Measurements from ENCODE around the gene SHOC1.

SHOC1 gene

DNA sequence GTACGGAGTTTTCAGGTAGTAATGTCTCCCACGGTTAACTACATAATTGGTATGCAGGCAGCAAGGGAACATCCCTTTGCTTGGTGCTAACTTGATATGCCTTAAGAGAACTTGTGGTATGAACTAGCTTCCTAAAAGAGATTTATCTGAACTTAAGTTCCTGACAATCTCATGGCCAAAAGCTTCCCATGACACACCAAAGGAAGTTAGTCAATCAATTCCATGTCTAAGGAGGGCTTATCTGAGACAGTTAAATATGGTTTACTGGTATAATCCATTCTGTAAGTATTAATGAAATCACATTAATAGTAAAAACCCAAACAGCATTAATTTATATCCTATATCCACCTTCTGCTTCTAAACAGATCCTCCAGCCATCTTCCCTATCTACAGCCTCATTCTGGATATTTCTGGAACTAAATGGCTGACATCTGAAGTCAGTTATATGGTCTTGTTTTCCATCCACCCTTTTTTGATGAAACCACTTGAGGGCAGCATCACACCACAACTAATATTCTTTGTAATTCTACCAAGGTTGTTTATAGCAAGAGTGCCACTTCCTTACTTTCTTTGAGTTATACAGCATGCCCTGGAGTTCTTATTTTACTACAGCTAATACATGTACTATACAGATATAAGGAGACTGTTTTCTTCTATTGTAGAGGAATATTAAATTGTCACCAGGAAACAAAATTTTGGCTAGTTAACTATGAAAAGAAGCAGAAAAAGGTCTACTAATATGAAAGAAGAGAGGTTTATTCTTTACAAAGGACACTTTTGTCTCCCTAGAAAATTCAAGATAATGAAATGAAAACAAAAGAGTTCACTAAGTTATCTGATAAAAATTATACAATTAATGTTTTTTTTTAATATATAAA is 34.7 kb downstream of the SHOC1 start:
- no peaks in the 10 kb centered on the region for H3K36me3 ChIP-seq (ENCODE audit: insufficient read depth, low read length)
- no peaks in the 10 kb centered on the region for H3K79me2 ChIP-seq (ENCODE audit: insufficient read depth, low read length)
- H4K20me1 ChIP-seq (ENCODE audit: insufficient read depth, low read length, poor library complexity, severe bottlenecking), result no peaks in the 10 kb centered on the region
- no peaks in the 10 kb centered on the region for H3K9me2 ChIP-seq (replicated peaks; ENCODE audit: low read depth, low read length)
- H3F3A ChIP-seq (ENCODE audit: low read depth), result no peaks in the 10 kb centered on the region
- no peak for TF ChIP-seq EZH2phosphoT487 (IDR thresholded peaks at IDR 0.05; ENCODE audit: borderline replicate concordance)
- TF ChIP-seq, protein P1, sequence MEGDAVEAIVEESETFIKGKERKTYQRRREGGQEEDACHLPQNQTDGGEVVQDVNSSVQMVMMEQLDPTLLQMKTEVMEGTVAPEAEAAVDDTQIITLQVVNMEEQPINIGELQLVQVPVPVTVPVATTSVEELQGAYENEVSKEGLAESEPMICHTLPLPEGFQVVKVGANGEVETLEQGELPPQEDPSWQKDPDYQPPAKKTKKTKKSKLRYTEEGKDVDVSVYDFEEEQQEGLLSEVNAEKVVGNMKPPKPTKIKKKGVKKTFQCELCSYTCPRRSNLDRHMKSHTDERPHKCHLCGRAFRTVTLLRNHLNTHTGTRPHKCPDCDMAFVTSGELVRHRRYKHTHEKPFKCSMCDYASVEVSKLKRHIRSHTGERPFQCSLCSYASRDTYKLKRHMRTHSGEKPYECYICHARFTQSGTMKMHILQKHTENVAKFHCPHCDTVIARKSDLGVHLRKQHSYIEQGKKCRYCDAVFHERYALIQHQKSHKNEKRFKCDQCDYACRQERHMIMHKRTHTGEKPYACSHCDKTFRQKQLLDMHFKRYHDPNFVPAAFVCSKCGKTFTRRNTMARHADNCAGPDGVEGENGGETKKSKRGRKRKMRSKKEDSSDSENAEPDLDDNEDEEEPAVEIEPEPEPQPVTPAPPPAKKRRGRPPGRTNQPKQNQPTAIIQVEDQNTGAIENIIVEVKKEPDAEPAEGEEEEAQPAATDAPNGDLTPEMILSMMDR (conservative IDR thresholded peaks at IDR 0.05; ENCODE audit: low read length), result peak; percentile 80
- no peak overlapping the region for H3K4me3 ChIP-seq (ENCODE audit: low read length, poor library complexity, severe bottlenecking)
- H3K9ac ChIP-seq (ENCODE audit: low read depth, low read length, poor library complexity, severe bottlenecking), result no peak overlapping the region
- H2AFZ ChIP-seq (ENCODE audit: low read length), result no peak overlapping the region
- no peaks in the 10 kb centered on the region for H3K27me3 ChIP-seq (ENCODE audit: insufficient read depth, low read length, poor library complexity, severe bottlenecking)
- no peak overlapping the region for H3K4me2 ChIP-seq (ENCODE audit: low read depth, low read length, poor library complexity, severe bottlenecking)
- H3K9me3 ChIP-seq (ENCODE audit: insufficient read depth, low read depth, low read length), result no peaks in the 10 kb centered on the region
- no peaks in the 10 kb centered on the region for H3K4me1 ChIP-seq (ENCODE audit: insufficient read depth, low read length, poor library complexity, severe bottlenecking)

DNA sequence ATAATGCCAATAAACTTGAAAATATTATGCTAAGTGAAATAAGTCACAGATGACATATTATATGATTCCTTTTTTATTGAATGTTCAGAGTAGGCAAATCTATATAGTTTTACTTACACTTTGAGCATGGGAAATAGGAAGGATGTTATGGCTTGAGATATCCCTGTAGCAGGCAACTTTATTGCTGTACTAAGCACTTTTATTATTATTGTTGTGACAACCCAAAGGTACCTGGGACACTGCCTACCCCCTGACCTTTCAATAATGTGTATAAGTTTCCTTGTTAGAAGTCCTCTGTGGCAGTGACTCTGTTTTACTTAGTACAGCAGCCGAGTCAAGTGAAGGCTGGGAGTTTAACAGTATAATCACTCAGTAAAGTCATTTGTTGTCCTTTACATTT is 39.9 kb downstream of the SHOC1 start:
- Histone ChIP-seq H3K4me2 (ENCODE audit: low read depth, low read length, poor library complexity, severe bottlenecking) (no peak overlapping the region), H3K4me1 (ENCODE audit: insufficient read depth, low read length, poor library complexity, severe bottlenecking) (no peaks in the 10 kb centered on the region), H3K4me3 (ENCODE audit: low read length, poor library complexity, severe bottlenecking) (no peak overlapping the region), H3F3A (ENCODE audit: low read depth) (no peaks in the 10 kb centered on the region), H3K9me2 (replicated peaks; ENCODE audit: low read depth, low read length) (no peaks in the 10 kb centered on the region), H3K9me3 (ENCODE audit: insufficient read depth, low read depth, low read length) (peaks cover 4% of the 10 kb centered on the region; the same call in 1 of the 2 replicates), H3K36me3 (ENCODE audit: insufficient read depth, low read length) (no peaks in the 10 kb centered on the region; the same call in 1 of the 2 replicates), H2AFZ (ENCODE audit: low read length) (no peak overlapping the region), H3K27me3 (ENCODE audit: insufficient read depth, low read length, poor library complexity, severe bottlenecking) (no peaks in the 10 kb centered on the region), H3K9ac (ENCODE audit: low read depth, low read length, poor library complexity, severe bottlenecking) (no peak overlapping the region), H4K20me1 (ENCODE audit: insufficient read depth, low read length, poor library complexity, severe bottlenecking) (no peaks in the 10 kb centered on the region), H3K79me2 (ENCODE audit: insufficient read depth, low read length) (no peaks in the 10 kb centered on the region)
- TF ChIP-seq, protein P1 (conservative IDR thresholded peaks at IDR 0.05; ENCODE audit: low read length), result no peak
- TF ChIP-seq EZH2phosphoT487 (IDR thresholded peaks at IDR 0.05; ENCODE audit: borderline replicate concordance), result no peak

DNA sequence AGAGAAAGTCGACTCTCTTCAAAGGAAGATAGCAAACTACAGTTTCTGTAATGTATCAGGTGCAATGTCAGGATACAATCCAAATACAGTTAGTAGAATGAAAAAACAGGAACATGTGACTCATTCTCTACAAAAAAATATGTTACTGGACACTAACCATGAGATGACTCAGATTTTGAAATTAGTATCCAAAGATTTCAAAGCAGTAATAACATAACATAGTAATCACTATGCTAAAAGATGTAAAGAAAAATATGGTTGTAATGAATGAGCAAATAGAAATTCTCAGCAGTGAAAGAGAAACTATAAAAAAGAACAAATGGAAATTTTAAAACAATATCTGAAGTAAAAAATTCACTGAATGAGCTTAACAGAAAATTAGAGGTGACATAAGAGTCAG is 42.3 kb downstream of the SHOC1 start:
- peaks cover 4% of the 10 kb centered on the region; the same call in 1 of the 2 replicates for H3K9me3 ChIP-seq (ENCODE audit: insufficient read depth, low read depth, low read length)
- H3K9ac ChIP-seq (ENCODE audit: low read depth, low read length, poor library complexity, severe bottlenecking), result no peak overlapping the region
- no peaks in the 10 kb centered on the region for H3K4me1 ChIP-seq (ENCODE audit: insufficient read depth, low read length, poor library complexity, severe bottlenecking)
- H3K79me2 ChIP-seq (ENCODE audit: insufficient read depth, low read length), result no peaks in the 10 kb centered on the region
- no peak overlapping the region for H3K4me2 ChIP-seq (ENCODE audit: low read depth, low read length, poor library complexity, severe bottlenecking)
- H3F3A ChIP-seq (ENCODE audit: low read depth), result no peaks in the 10 kb centered on the region
- H2AFZ ChIP-seq (ENCODE audit: low read length), result no peak overlapping the region
- no peaks in the 10 kb centered on the region; the same call in 1 of the 2 replicates for H3K36me3 ChIP-seq (ENCODE audit: insufficient read depth, low read length)
- TF ChIP-seq, protein P1 (conservative IDR thresholded peaks at IDR 0.05; ENCODE audit: low read length), result no peak
- TF ChIP-seq EZH2phosphoT487 (IDR thresholded peaks at IDR 0.05; ENCODE audit: borderline replicate concordance), result no peak
- no peaks in the 10 kb centered on the region for H3K27me3 ChIP-seq (ENCODE audit: insufficient read depth, low read length, poor library complexity, severe bottlenecking)
- H3K9me2 ChIP-seq (replicated peaks; ENCODE audit: low read depth, low read length), result no peaks in the 10 kb centered on the region
- H4K20me1 ChIP-seq (ENCODE audit: insufficient read depth, low read length, poor library complexity, severe bottlenecking), result no peaks in the 10 kb centered on the region
- no peak overlapping the region for H3K4me3 ChIP-seq (ENCODE audit: low read length, poor library complexity, severe bottlenecking)
